AG08396 (cell line): ENCODE measurements around the gene BHLHE40.
A peak's percentile ranks its signal among the peaks of the same experiment; 100 is the strongest.
"Not testable (repeated sequence)": the region's sequence is repeated elsewhere in the genome, so short reads cannot be mapped to it uniquely, and the experiment has no call there.

Source experiments
- DNase-seq: peaks from one replicate; pipeline ENCODE4 v3.0.0; 2012; ENCODE audit warnings: low spot score, mixed read lengths

The BHLHE40 gene

GRCh38 chr3:4961865-4962264 lies 17.4 kb upstream of the BHLHE40 start:
- not testable (repeated sequence) for DNase-seq

GRCh38 chr3:4963669-4964570 lies 15.3 kb upstream of the BHLHE40 start:
- DNase-seq = no peak

DNA sequence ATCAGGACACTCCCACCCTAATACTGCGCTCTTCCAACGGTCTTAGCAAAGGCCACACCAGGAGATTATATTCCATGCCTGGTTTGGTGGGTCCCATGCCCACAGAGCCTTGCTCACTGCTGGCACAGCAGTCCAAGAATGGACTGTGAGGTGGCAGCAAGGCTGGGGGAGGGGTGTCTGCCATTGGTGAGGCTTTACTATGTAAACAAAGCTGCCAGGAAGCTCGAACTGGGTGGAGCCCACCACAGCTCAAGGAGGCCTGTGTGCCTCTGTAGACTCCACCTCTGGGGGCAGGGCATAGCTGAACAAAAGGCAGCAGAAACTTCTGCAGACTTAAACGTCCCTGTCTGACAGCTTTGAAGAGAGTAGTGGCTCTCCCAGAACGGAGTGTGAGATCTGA lies 13.2 kb upstream of the BHLHE40 start:
- DNase-seq = not testable (repeated sequence)

DNA sequence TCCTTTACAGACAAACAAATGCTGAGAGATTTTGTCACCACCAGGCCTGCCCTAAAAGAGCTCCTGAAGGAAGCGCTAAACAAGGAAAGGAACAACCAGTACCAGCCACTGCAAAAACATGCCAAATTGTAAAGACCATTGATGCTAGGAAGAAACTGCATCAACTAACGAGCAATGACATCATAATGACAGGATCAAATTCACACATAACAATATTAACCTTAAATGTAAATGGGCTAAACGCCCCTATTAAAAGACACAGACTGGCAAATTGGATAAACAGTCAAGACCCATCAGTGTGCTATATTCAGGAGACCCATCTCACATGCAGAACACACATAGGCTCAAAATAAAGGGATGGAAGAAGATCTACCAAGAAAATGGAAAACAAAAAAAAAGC lies 11.6 kb upstream of the BHLHE40 start:
- not testable (repeated sequence) for DNase-seq

GRCh38 chr3:4971437-4971836 lies 7.8 kb upstream of the BHLHE40 start:
- not testable (repeated sequence) for DNase-seq

DNA sequence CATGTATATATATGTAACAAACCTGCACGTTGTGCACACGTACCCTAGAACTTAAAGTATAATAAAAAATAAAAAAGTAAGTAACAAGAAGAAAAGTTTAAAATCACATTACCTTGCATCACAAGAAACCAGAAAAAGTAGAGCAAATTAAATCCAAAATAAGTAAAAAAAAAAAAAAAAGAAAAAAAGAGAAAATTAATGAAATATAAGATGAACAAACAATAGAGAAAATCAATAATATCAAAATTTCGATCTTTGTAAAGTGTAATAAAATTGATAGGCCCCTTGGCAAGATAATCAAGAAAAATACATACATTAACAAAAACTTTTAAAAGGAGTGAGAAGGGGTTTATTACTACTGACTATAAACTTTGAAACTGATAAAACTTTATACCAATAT lies 7.4 kb upstream of the BHLHE40 start:
- no peak for DNase-seq

DNA sequence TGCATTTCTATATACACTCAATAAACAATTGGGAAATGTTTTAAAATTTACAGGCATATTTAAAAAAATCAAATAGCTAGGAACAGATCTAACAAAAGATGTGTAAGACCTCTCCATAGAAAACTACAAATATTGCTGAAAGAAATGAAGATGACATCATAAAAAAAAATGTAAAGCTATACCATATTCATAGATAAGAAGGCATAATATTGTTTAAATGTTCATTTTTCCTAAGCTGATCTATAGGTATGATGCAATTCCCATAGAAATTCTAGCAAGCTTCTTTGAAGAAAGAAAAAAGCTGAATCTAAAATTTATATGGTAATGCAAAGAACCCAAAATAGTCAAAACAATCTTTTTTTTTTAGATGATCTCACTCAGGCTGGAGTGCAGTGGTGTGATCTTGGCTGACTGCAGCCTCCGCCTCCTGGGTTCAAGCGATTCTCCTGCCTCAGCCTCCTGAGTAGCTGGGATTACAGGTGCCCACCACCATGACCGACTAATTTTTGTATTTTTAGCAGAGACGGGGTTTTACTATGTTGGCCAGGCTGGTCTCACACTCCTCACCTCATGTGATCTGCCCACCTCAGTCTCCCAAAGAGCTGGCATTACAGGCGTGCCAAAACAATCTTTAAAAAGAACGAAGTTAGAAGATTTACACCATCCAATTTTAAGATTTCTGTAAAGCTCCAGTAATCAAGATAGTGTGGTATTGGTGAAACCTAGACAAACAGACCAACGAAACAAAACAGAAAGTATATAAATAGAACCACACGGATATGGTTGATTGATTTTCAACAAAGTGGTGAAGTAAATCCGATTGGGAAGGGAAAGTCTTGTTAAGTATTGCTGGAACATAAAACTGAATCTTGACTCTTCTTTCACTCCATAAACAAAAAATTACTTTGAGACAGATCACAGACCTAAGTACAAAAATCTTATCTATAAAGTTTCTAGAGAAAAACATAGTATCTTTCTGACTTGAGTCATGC lies 6.3 kb upstream of the BHLHE40 start:
- no peak for DNase-seq

DNA sequence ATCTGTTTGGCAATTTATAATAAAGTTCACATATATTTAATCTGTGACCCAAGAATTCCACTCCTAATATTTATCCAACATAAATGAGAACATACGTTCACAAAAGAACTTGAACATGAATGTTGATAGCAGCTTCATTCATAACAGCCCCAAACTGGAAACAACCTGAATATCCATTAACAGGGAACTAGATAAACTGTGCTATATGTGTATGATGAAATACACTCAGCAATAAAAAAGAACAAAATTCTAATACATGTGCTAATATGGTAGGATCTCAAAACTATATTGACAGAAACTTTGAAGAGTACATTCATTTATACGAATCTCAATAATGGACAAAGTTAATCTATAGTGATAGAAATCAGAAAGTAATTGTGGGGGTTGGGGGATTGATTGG lies 5.1 kb upstream of the BHLHE40 start:
- no peak for DNase-seq

- no peak for DNase-seq
These were observed 3.1 kb upstream of the BHLHE40 start for GRCh38 chr3:4976109-4976508.

GRCh38 chr3:4977001-4977852 lies 2.0 kb upstream of the BHLHE40 start:
- DNase-seq = peak; percentile 60

GRCh38 chr3:4977853-4978203 lies 1.4 kb upstream of the BHLHE40 start:
- no peak for DNase-seq

- DNase-seq = peak; percentile 95
These were observed 852 bp upstream of the BHLHE40 start for GRCh38 chr3:4978204-4978965.

DNA sequence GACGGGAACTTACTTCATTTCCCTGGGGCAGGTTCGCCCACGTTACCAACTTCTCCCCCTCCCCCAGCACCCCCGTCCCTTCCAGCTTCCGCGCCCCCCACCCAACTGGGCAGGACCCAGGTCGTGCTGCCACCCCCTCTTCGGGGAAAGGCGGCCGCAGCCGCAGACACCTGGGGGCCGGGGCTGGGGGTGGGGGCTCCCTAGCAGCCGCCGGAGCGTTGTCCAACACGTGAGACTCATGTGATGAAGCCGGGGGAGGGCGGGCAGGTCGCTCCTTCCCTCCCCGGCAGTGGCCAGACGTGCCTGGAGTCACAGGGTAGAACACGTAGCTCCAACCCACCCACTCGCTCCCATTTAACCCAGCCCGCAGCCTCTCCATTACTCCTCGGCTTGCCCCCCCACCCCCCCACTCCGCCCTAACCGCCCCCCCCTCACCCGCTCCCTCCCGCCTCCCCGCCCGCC lies 240 bp upstream of the BHLHE40 start:
- DNase-seq = peak; percentile 90

- peak; percentile 84 for DNase-seq
These were observed 1.3 kb downstream of the BHLHE40 start for GRCh38 chr3:4980229-4981203.

GRCh38 chr3:4981294-4981664 lies 2.0 kb downstream of the BHLHE40 start:
- DNase-seq = no peak

GRCh38 chr3:4981665-4982494 lies 2.6 kb downstream of the BHLHE40 start:
- peak; percentile 43 for DNase-seq

DNA sequence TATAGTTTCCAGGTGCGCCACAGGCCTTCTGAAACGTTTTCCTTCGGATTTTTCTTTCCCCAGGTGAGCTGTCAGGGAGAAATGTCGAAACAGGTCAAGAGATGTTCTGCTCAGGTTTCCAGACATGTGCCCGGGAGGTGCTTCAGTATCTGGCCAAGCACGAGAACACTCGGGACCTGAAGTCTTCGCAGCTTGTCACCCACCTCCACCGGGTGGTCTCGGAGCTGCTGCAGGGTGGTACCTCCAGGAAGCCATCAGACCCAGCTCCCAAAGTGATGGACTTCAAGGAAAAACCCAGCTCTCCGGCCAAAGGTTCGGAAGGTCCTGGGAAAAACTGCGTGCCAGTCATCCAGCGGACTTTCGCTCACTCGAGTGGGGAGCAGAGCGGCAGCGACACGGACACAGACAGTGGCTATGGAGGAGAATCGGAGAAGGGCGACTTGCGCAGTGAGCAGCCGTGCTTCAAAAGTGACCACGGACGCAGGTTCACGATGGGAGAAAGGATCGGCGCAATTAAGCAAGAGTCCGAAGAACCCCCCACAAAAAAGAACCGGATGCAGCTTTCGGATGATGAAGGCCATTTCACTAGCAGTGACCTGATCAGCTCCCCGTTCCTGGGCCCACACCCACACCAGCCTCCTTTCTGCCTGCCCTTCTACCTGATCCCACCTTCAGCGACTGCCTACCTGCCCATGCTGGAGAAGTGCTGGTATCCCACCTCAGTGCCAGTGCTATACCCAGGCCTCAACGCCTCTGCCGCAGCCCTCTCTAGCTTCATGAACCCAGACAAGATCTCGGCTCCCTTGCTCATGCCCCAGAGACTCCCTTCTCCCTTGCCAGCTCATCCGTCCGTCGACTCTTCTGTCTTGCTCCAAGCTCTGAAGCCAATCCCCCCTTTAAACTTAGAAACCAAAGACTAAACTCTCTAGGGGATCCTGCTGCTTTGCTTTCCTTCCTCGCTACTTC lies 3.8 kb downstream of the BHLHE40 start:
- no peak for DNase-seq
